Upper lobe of left lung (tissue), 4 donors: Measurements from ENCODE around the gene ATIC.

ENCODE experiments used
- CTCF ChIP-seq, 6 experiments: fragments of 450-650 bp in 4 of 6; fragments of 200-600 bp in 2 of 6; sonication (generic) in 2 of 6; IDR thresholded peaks; one replicate each; pipeline ENCODE4 v1.5.1; 2016 to 2019; ENCODE audit warnings: antibody characterized with exemption in 6 of 6
- EP300 ChIP-seq, 4 donors: sonication (generic); formaldehyde crosslinking; IDR thresholded peaks; one replicate each; pipeline ENCODE4 v1.5.1; 2017; ENCODE audit warnings: antibody characterized with exemption in 4 of 4, control low read depth in 2 of 4
- POLR2A ChIP-seq, 4 donors: fragments of 450-650 bp; IDR thresholded peaks; one replicate each; pipeline ENCODE4 v1.5.1; 2016 to 2017; ENCODE audit warnings: antibody characterized with exemption in 4 of 4, mild to moderate bottlenecking in 2 of 4
- POLR2AphosphoS5 ChIP-seq, 2 donors: sonication (generic); formaldehyde crosslinking; IDR thresholded peaks; one replicate each; pipeline ENCODE4 v1.5.1; 2017; ENCODE audit warnings: antibody characterized with exemption in 2 of 2

- TF ChIP-seq EP300 (IDR thresholded peaks at IDR 0.05) (no peak), CTCF (IDR thresholded peaks at IDR 0.05) (no peak), POLR2A (IDR thresholded peaks at IDR 0.05) (no peak), POLR2AphosphoS5 (IDR thresholded peaks at IDR 0.05) (no peak)
Observed at GRCh38 chr2:215288112-215288815, 23.6 kb upstream of the ATIC start.
